Naive thymus-derived CD4-positive, alpha-beta T cell (primary cell): ENCODE measurements around the gene MNX1. TPM values are rescaled to one million over a fixed set of nuclear protein-coding genes. Genes with fewer than 3 reads are reported as not detected.

Source experiments
- ATAC-seq: fragments of 150-1000 bp; cut with Tn5 transposase; 2 replicates; pipeline ENCODE4 v1.10.0; 2021; ENCODE audit warnings: mild to moderate bottlenecking, moderate library complexity
- CTCF ChIA-PET: fragments of 350-600 bp; sonication (Branson Sonifier 250); formaldehyde crosslinking; loops from one replicate; lab custom pipeline; 2021; ENCODE audit warnings: antibody characterized with exemption; lab: Charles Lee
- POLR2A ChIA-PET: fragments of 350-600 bp; sonication (Branson Sonifier 250); formaldehyde crosslinking; loops from one replicate; lab custom pipeline; 2021; ENCODE audit warnings: antibody characterized with exemption, inconsistent platforms; lab: Charles Lee
- DNase-seq, 9 donors: peaks; one replicate each; pipeline versions ENCODE4 v3.0.0 to v3.0.0-alpha.2; 2020 to 2022; ENCODE audit warnings: mixed read lengths in 1 of 9
- H3K27ac ChIP-seq: one replicate; pipeline ENCODE4 v1.7.0; 2013; ENCODE audit warnings: mild to moderate bottlenecking, low read depth, low read length, moderate library complexity
- H3K27me3 ChIP-seq, 2 donors: one replicate each; pipeline ENCODE4 v1.7.0; 2013; ENCODE audit warnings: low read length in 2 of 2, mild to moderate bottlenecking in 2 of 2, moderate library complexity in 2 of 2; ENCODE audit not compliant: control insufficient read depth in 2 of 2, insufficient read depth in 2 of 2
- H3K36me3 ChIP-seq, 3 experiments: 1 replicate in 2 of 3; 2 replicates in 1 of 3; pipeline ENCODE4 v1.7.0; 2013; ENCODE audit warnings: low read length in 3 of 3, mild to moderate bottlenecking in 3 of 3, moderate library complexity in 1 of 3; ENCODE audit not compliant: insufficient read depth in 3 of 3, control insufficient read depth in 2 of 3
- H3K4me1 ChIP-seq, 2 donors: one replicate each; pipeline ENCODE4 v1.7.0; 2013; ENCODE audit warnings: low read length in 2 of 2, mild to moderate bottlenecking in 2 of 2, moderate library complexity in 1 of 2; ENCODE audit not compliant: control insufficient read depth in 2 of 2, insufficient read depth in 2 of 2
- H3K4me3 ChIP-seq: 2 replicates; pipeline ENCODE4 v1.7.0; 2013; ENCODE audit warnings: mild to moderate bottlenecking, low read length
- H3K9me3 ChIP-seq, 3 experiments: 1 replicate in 2 of 3; 2 replicates in 1 of 3; pipeline ENCODE4 v1.7.0; 2013; ENCODE audit warnings: low read length in 3 of 3; ENCODE audit not compliant: control insufficient read depth in 2 of 3
- H3K27ac Mint-ChIP-seq, 9 donors: one replicate each; pipeline ENCODE4 v1.8.0; 2020 to 2022; ENCODE audit warnings: mixed read lengths in 9 of 9, mild to moderate bottlenecking in 8 of 9, moderate library complexity in 5 of 9, inconsistent platforms in 2 of 9
- H3K27me3 Mint-ChIP-seq, 5 donors: one replicate each; pipeline ENCODE4 v1.8.0; 2021 to 2022; ENCODE audit warnings: mixed read lengths in 5 of 5, mild to moderate bottlenecking in 1 of 5
- H3K36me3 Mint-ChIP-seq, 5 donors: one replicate each; pipeline ENCODE4 v1.8.0; 2020 to 2022; ENCODE audit warnings: mixed read lengths in 5 of 5, mild to moderate bottlenecking in 3 of 5, inconsistent platforms in 1 of 5
- H3K4me1 Mint-ChIP-seq, 7 donors: one replicate each; pipeline ENCODE4 v1.8.0; 2020 to 2022; ENCODE audit warnings: mixed read lengths in 7 of 7, mild to moderate bottlenecking in 3 of 7, inconsistent platforms in 1 of 7
- H3K4me3 Mint-ChIP-seq, 10 donors: one replicate each; pipeline ENCODE4 v1.8.0; 2020 to 2022; ENCODE audit warnings: mild to moderate bottlenecking in 10 of 10, mixed read lengths in 10 of 10, moderate library complexity in 6 of 10, inconsistent platforms in 2 of 10
- H3K9me3 Mint-ChIP-seq, 11 donors: one replicate each; pipeline ENCODE4 v1.8.0; 2020 to 2022; ENCODE audit warnings: mixed read lengths in 11 of 11, mild to moderate bottlenecking in 4 of 11, inconsistent platforms in 1 of 11, moderate library complexity in 1 of 11
- intact Hi-C, 2 donors: fragments of 100-400 bp; cut with micrococcal nuclease; formaldehyde crosslinking; loops; one replicate each; pipeline ENCODE4 v1.15.1; 2023
- polyA plus RNA-seq, 2 donors: library from polyadenylated mRNA; unstranded; fragments of 300-500 nt; fragmentation: Illumina TruSeq; gene quantifications; one replicate each; pipeline ENCODE4 v1.2.3, GENCODE V29; 2021
- total RNA-seq, 6 experiments: library from RNA in 5 of 6; stranded (reverse) in 5 of 6; gene quantifications; 1 replicate in 5 of 6; 2 replicates in 1 of 6; pipeline ENCODE4 v1.2.3 and lab custom pipeline; 2021 to 2026

Gene MNX1
- total and polyA plus RNA-seq, 7 experiments from 2014 or later = not detected

GRCh38 chr7:157054927-157055326 lies 44.5 kb upstream of the MNX1 start:
- no peaks in the 10 kb centered on the region for H3K9me3 ChIP-seq
- intact Hi-C loops = no loop called here
- Mint-ChIP-seq H3K27ac (no peak overlapping the region), H3K27me3 (peaks cover 7 to 47% (median 40%) of the 10 kb centered on the region in 5 donors), H3K4me1 (no peaks in the 10 kb centered on the region), H3K4me3 (no peak overlapping the region), H3K9me3 (peaks cover 0 to 27% (median 9%) of the 10 kb centered on the region in 11 donors), H3K36me3 (peaks cover 0 to 3% (median 0%) of the 10 kb centered on the region in 5 donors)
- DNase-seq (no peak), ATAC-seq (no peak)
- no peaks in the 10 kb centered on the region for H3K4me1 ChIP-seq
- ChIA-PET POLR2A (no interaction called here), CTCF (no interaction called here)
- H3K4me3 ChIP-seq = no peak overlapping the region
- no peaks in the 10 kb centered on the region for H3K27me3 ChIP-seq
- no peaks in the 10 kb centered on the region for H3K36me3 ChIP-seq
- H3K27ac ChIP-seq = no peak overlapping the region

- Histone ChIP-seq H3K9me3 (no peaks in the 10 kb centered on the region), H3K4me3 (no peak overlapping the region), H3K27ac (no peak overlapping the region), H3K27me3 (no peaks in the 10 kb centered on the region), H3K36me3 (no peaks in the 10 kb centered on the region), H3K4me1 (no peaks in the 10 kb centered on the region)
- Mint-ChIP-seq H3K9me3 (peaks cover 0 to 26% (median 8%) of the 10 kb centered on the region in 11 donors), H3K4me1 (no peaks in the 10 kb centered on the region), H3K27ac (no peak overlapping the region), H3K27me3 (peaks cover 7 to 43% (median 34%) of the 10 kb centered on the region in 5 donors), H3K36me3 (peaks cover 0 to 3% (median 0%) of the 10 kb centered on the region in 5 donors), H3K4me3 (no peak overlapping the region)
- ChIA-PET CTCF (no interaction called here), POLR2A (no interaction called here)
- ATAC-seq (no peak), DNase-seq (no peak)
- intact Hi-C loops = no loop called here
These were observed 42.7 kb upstream of the MNX1 start for GRCh38 chr7:157053118-157053517.

- Mint-ChIP-seq H3K9me3 (peaks cover 0 to under 1% (median 0%) of the 10 kb centered on the region in 11 donors), H3K36me3 (no peaks in the 10 kb centered on the region), H3K27ac (no peak overlapping the region), H3K4me1 (no peaks in the 10 kb centered on the region), H3K27me3 (peaks cover 0 to 14% (median 13%) of the 10 kb centered on the region in 5 donors), H3K4me3 (no peak overlapping the region)
- no peak overlapping the region for H3K27ac ChIP-seq
- ATAC-seq (no peak), DNase-seq (no peak)
- no peaks in the 10 kb centered on the region for H3K27me3 ChIP-seq
- ChIA-PET POLR2A (no interaction called here), CTCF (interaction anchor here (0.5 kb wide), 1 partner anchor 126 kb away, joined by 3 read pairs; no protein-coding TSS in a partner anchor)
- intact Hi-C loops = no loop called here
- H3K4me1 ChIP-seq = no peaks in the 10 kb centered on the region
- no peaks in the 10 kb centered on the region for H3K36me3 ChIP-seq
- no peak overlapping the region for H3K4me3 ChIP-seq
- no peaks in the 10 kb centered on the region for H3K9me3 ChIP-seq
These were observed 36.7 kb upstream of the MNX1 start for GRCh38 chr7:157047148-157047547.

- Mint-ChIP-seq H3K4me3 (no peak overlapping the region), H3K36me3 (no peaks in the 10 kb centered on the region), H3K27ac (no peak overlapping the region), H3K9me3 (no peaks in the 10 kb centered on the region), H3K4me1 (no peaks in the 10 kb centered on the region), H3K27me3 (peaks cover 0 to 18% (median 13%) of the 10 kb centered on the region in 5 donors)
- no peak for ATAC-seq
- H3K9me3 ChIP-seq = no peaks in the 10 kb centered on the region
- H3K4me1 ChIP-seq = no peaks in the 10 kb centered on the region
- ChIA-PET CTCF (interaction anchor here (0.5 kb wide), 1 partner anchor 125 kb away, joined by 3 read pairs; no protein-coding TSS in a partner anchor), POLR2A (no interaction called here)
- no peaks in the 10 kb centered on the region for H3K36me3 ChIP-seq
- DNase-seq = no peak
- no peaks in the 10 kb centered on the region for H3K27me3 ChIP-seq
- no peak overlapping the region for H3K4me3 ChIP-seq
- no peak overlapping the region for H3K27ac ChIP-seq
- intact Hi-C loops = no loop called here
These were observed 36.2 kb upstream of the MNX1 start for GRCh38 chr7:157046681-157047080.

GRCh38 chr7:157044943-157045660 lies 34.6 kb upstream of the MNX1 start:
- Histone ChIP-seq H3K36me3 (no peaks in the 10 kb centered on the region), H3K27me3 (no peaks in the 10 kb centered on the region), H3K4me3 (no peak overlapping the region), H3K4me1 (no peaks in the 10 kb centered on the region), H3K9me3 (no peaks in the 10 kb centered on the region), H3K27ac (no peak overlapping the region)
- ChIA-PET POLR2A (no interaction called here), CTCF (no interaction called here)
- Mint-ChIP-seq H3K36me3 (no peaks in the 10 kb centered on the region), H3K4me3 (no peak overlapping the region), H3K4me1 (no peaks in the 10 kb centered on the region), H3K9me3 (no peaks in the 10 kb centered on the region), H3K27ac (no peak overlapping the region), H3K27me3 (peaks cover 0 to 16% (median 6%) of the 10 kb centered on the region in 5 donors)
- ATAC-seq (no peak), DNase-seq (no peak)
- intact Hi-C loops = no loop called here

- no peaks in the 10 kb centered on the region for H3K27me3 ChIP-seq
- no peak overlapping the region for H3K27ac ChIP-seq
- Mint-ChIP-seq H3K27me3 (peaks cover 0 to 16% (median 3%) of the 10 kb centered on the region in 5 donors), H3K4me1 (no peaks in the 10 kb centered on the region), H3K4me3 (no peak overlapping the region), H3K9me3 (no peaks in the 10 kb centered on the region), H3K36me3 (no peaks in the 10 kb centered on the region), H3K27ac (no peak overlapping the region)
- ATAC-seq = no peak
- no peaks in the 10 kb centered on the region for H3K36me3 ChIP-seq
- POLR2A ChIA-PET = no interaction called here
- no peak for DNase-seq
- H3K4me1 ChIP-seq = no peaks in the 10 kb centered on the region
- H3K9me3 ChIP-seq = no peaks in the 10 kb centered on the region
- intact Hi-C loops = no loop called here
- H3K4me3 ChIP-seq = no peak overlapping the region
- CTCF ChIA-PET = no interaction called here
These were observed 33.8 kb upstream of the MNX1 start for GRCh38 chr7:157044147-157044687.

GRCh38 chr7:157043745-157044144 lies 33.3 kb upstream of the MNX1 start:
- Mint-ChIP-seq H3K9me3 (no peaks in the 10 kb centered on the region), H3K4me1 (no peaks in the 10 kb centered on the region), H3K36me3 (no peaks in the 10 kb centered on the region), H3K27me3 (peaks cover 0 to 16% (median 3%) of the 10 kb centered on the region in 5 donors), H3K4me3 (no peak overlapping the region), H3K27ac (no peak overlapping the region)
- intact Hi-C loops = no loop called here
- ChIA-PET CTCF (no interaction called here), POLR2A (no interaction called here)
- Histone ChIP-seq H3K4me3 (no peak overlapping the region), H3K36me3 (no peaks in the 10 kb centered on the region), H3K4me1 (no peaks in the 10 kb centered on the region), H3K9me3 (no peaks in the 10 kb centered on the region), H3K27me3 (no peaks in the 10 kb centered on the region), H3K27ac (no peak overlapping the region)
- DNase-seq (no peak), ATAC-seq (no peak)
